ENCODE results near the gene BICC1. TPM values are rescaled to one million over a fixed set of nuclear protein-coding genes. Genes with fewer than 3 reads are reported as not detected.

The BICC1 gene
- total and polyA plus RNA-seq, 2 donors, result 5.7 to 45.3 TPM

- Histone ChIP-seq H3K4me1 (ENCODE audit: insufficient read depth) (no peaks in the 10 kb centered on the region), H3K4me3 (ENCODE audit: low read depth, low read length) (no peak overlapping the region), H3K36me3 (ENCODE audit: insufficient read depth) (no peaks in the 10 kb centered on the region), H3K27ac (ENCODE audit: low read depth) (no peak overlapping the region)
- 76% methylated on average over 1 of the region's 1 CpG for WGBS
- DNase-seq (ENCODE audit: extremely low spot score), result no peak
Observed at GRCh38 chr10:58757352-58758065, 244.8 kb downstream of the BICC1 start.

GRCh38 chr10:58758321-58758720, 245.6 kb downstream of the BICC1 start:
- DNase-seq (ENCODE audit: extremely low spot score), result no peak
- H3K27ac ChIP-seq (ENCODE audit: low read depth), result no peak overlapping the region
- H3K4me3 ChIP-seq (ENCODE audit: low read depth, low read length), result no peak overlapping the region
- WGBS, result 54% methylated on average over 1 of the region's 1 CpG
- no peaks in the 10 kb centered on the region for H3K36me3 ChIP-seq (ENCODE audit: insufficient read depth)
- H3K4me1 ChIP-seq (ENCODE audit: insufficient read depth), result no peaks in the 10 kb centered on the region

GRCh38 chr10:58764087-58764747, 251.5 kb downstream of the BICC1 start:
- WGBS, result 81% methylated on average over 1 of the region's 1 CpG
- H3K4me1 ChIP-seq (ENCODE audit: insufficient read depth), result no peaks in the 10 kb centered on the region
- no peak overlapping the region for H3K4me3 ChIP-seq (ENCODE audit: low read depth, low read length)
- no peak overlapping the region for H3K27ac ChIP-seq (ENCODE audit: low read depth)
- no peaks in the 10 kb centered on the region for H3K36me3 ChIP-seq (ENCODE audit: insufficient read depth)
- no peak for DNase-seq (ENCODE audit: extremely low spot score)

- 80% methylated on average over 3 of the region's 3 CpGs for WGBS
- Histone ChIP-seq H3K36me3 (ENCODE audit: insufficient read depth) (no peaks in the 10 kb centered on the region), H3K27ac (ENCODE audit: low read depth) (no peak overlapping the region), H3K4me3 (ENCODE audit: low read depth, low read length) (no peak overlapping the region), H3K4me1 (ENCODE audit: insufficient read depth) (no peaks in the 10 kb centered on the region)
- DNase-seq (ENCODE audit: extremely low spot score), result no peak
Observed at GRCh38 chr10:58765910-58766309, 253.2 kb downstream of the BICC1 start.

GRCh38 chr10:58767652-58768051, 255.0 kb downstream of the BICC1 start:
- no peak overlapping the region for H3K27ac ChIP-seq (ENCODE audit: low read depth)
- DNase-seq (ENCODE audit: extremely low spot score), result no peak
- H3K4me1 ChIP-seq (ENCODE audit: insufficient read depth), result no peaks in the 10 kb centered on the region
- WGBS, result 97% methylated on average over 4 of the region's 4 CpGs
- H3K4me3 ChIP-seq (ENCODE audit: low read depth, low read length), result no peak overlapping the region
- H3K36me3 ChIP-seq (ENCODE audit: insufficient read depth), result no peaks in the 10 kb centered on the region

- Histone ChIP-seq H3K36me3 (ENCODE audit: insufficient read depth) (no peaks in the 10 kb centered on the region), H3K4me1 (ENCODE audit: insufficient read depth) (no peaks in the 10 kb centered on the region), H3K27ac (ENCODE audit: low read depth) (no peak overlapping the region), H3K4me3 (ENCODE audit: low read depth, low read length) (no peak overlapping the region)
- DNase-seq (ENCODE audit: extremely low spot score), result no peak
- WGBS, result 46% methylated on average over 1 of the region's 1 CpG
Observed at GRCh38 chr10:58771863-58772262, 259.2 kb downstream of the BICC1 start.

GRCh38 chr10:58772758-58773157, 260.1 kb downstream of the BICC1 start:
- no peak overlapping the region for H3K4me3 ChIP-seq (ENCODE audit: low read depth, low read length)
- WGBS, result 89% methylated on average over 3 of the region's 3 CpGs
- no peak overlapping the region for H3K27ac ChIP-seq (ENCODE audit: low read depth)
- no peak for DNase-seq (ENCODE audit: extremely low spot score)
- no peaks in the 10 kb centered on the region for H3K4me1 ChIP-seq (ENCODE audit: insufficient read depth)
- no peaks in the 10 kb centered on the region for H3K36me3 ChIP-seq (ENCODE audit: insufficient read depth)

GRCh38 chr10:58773341-58773740, 260.7 kb downstream of the BICC1 start:
- H3K27ac ChIP-seq (ENCODE audit: low read depth), result no peak overlapping the region
- no peak overlapping the region for H3K4me3 ChIP-seq (ENCODE audit: low read depth, low read length)
- no peaks in the 10 kb centered on the region for H3K36me3 ChIP-seq (ENCODE audit: insufficient read depth)
- DNase-seq (ENCODE audit: extremely low spot score), result no peak
- 80% methylated on average over 4 of the region's 4 CpGs for WGBS
- H3K4me1 ChIP-seq (ENCODE audit: insufficient read depth), result no peaks in the 10 kb centered on the region

GRCh38 chr10:58773944-58774343, 261.3 kb downstream of the BICC1 start:
- H3K4me1 ChIP-seq (ENCODE audit: insufficient read depth), result no peaks in the 10 kb centered on the region
- no peak overlapping the region for H3K27ac ChIP-seq (ENCODE audit: low read depth)
- H3K4me3 ChIP-seq (ENCODE audit: low read depth, low read length), result no peak overlapping the region
- DNase-seq (ENCODE audit: extremely low spot score), result no peak
- WGBS, result 60% methylated on average over 1 of the region's 1 CpG
- no peaks in the 10 kb centered on the region for H3K36me3 ChIP-seq (ENCODE audit: insufficient read depth)

- WGBS, result 48% methylated on average over 4 of the region's 4 CpGs
- no peak overlapping the region for H3K27ac ChIP-seq (ENCODE audit: low read depth)
- DNase-seq (ENCODE audit: extremely low spot score), result no peak
- H3K4me1 ChIP-seq (ENCODE audit: insufficient read depth), result no peaks in the 10 kb centered on the region
- H3K36me3 ChIP-seq (ENCODE audit: insufficient read depth), result no peaks in the 10 kb centered on the region
- no peak overlapping the region for H3K4me3 ChIP-seq (ENCODE audit: low read depth, low read length)
Observed at GRCh38 chr10:58775960-58776567, 263.4 kb downstream of the BICC1 start.

GRCh38 chr10:58776568-58777318, 264.1 kb downstream of the BICC1 start:
- no peak overlapping the region for H3K27ac ChIP-seq (ENCODE audit: low read depth)
- WGBS, result 50% methylated on average over 5 of the region's 5 CpGs

GRCh38 chr10:58778966-58779365, 266.3 kb downstream of the BICC1 start:
- no peak for DNase-seq (ENCODE audit: extremely low spot score)
- Histone ChIP-seq H3K27ac (ENCODE audit: low read depth) (no peak overlapping the region), H3K4me1 (ENCODE audit: insufficient read depth) (no peaks in the 10 kb centered on the region), H3K36me3 (ENCODE audit: insufficient read depth) (no peaks in the 10 kb centered on the region), H3K4me3 (ENCODE audit: low read depth, low read length) (no peak overlapping the region)
- WGBS, result 60% methylated on average over 2 of the region's 2 CpGs

More at GRCh38 chr10:58776568-58777318, 264.1 kb downstream of the BICC1 start:
- H3K36me3 ChIP-seq (ENCODE audit: insufficient read depth), result no peaks in the 10 kb centered on the region
- H3K4me3 ChIP-seq (ENCODE audit: low read depth, low read length), result no peak overlapping the region
- no peaks in the 10 kb centered on the region for H3K4me1 ChIP-seq (ENCODE audit: insufficient read depth)
- DNase-seq (ENCODE audit: extremely low spot score), result no peak

GRCh38 chr10:58779594-58779993, 266.9 kb downstream of the BICC1 start:
- Histone ChIP-seq H3K36me3 (ENCODE audit: insufficient read depth) (no peaks in the 10 kb centered on the region), H3K4me3 (ENCODE audit: low read depth, low read length) (no peak overlapping the region), H3K4me1 (ENCODE audit: insufficient read depth) (no peaks in the 10 kb centered on the region), H3K27ac (ENCODE audit: low read depth) (no peak overlapping the region)
- 70% methylated on average over 5 of the region's 5 CpGs for WGBS
- no peak for DNase-seq (ENCODE audit: extremely low spot score)

All from urinary bladder (tissue), 4 donors.